Mammary epithelial cell (primary cell): ENCODE results near the gene TPBG.

Experiments
- EZH2 ChIP-seq: IDR thresholded peaks from 2 replicates; pipeline ENCODE4 v1.6.1; 2012; ENCODE audit warnings: low read length, inconsistent platforms, borderline replicate concordance
- TF ChIP-seq, protein P1 (sequence below), 2 donors: IDR thresholded peaks in 1 of 2; conservative IDR thresholded peaks in 1 of 2; 2 replicates each; pipeline ENCODE4 v1.5.1; 2011 to 2012; ENCODE audit warnings: inconsistent platforms in 2 of 2, low read length in 2 of 2, mild to moderate bottlenecking in 2 of 2, control low read depth in 1 of 2, low read depth in 1 of 2; ENCODE audit not compliant: insufficient read depth in 1 of 2; ENCODE audit errors: extremely low read depth in 1 of 2

GRCh38 chr6:82360552-82360951, 3.1 kb upstream of the TPBG start:
- TF ChIP-seq, protein P1, sequence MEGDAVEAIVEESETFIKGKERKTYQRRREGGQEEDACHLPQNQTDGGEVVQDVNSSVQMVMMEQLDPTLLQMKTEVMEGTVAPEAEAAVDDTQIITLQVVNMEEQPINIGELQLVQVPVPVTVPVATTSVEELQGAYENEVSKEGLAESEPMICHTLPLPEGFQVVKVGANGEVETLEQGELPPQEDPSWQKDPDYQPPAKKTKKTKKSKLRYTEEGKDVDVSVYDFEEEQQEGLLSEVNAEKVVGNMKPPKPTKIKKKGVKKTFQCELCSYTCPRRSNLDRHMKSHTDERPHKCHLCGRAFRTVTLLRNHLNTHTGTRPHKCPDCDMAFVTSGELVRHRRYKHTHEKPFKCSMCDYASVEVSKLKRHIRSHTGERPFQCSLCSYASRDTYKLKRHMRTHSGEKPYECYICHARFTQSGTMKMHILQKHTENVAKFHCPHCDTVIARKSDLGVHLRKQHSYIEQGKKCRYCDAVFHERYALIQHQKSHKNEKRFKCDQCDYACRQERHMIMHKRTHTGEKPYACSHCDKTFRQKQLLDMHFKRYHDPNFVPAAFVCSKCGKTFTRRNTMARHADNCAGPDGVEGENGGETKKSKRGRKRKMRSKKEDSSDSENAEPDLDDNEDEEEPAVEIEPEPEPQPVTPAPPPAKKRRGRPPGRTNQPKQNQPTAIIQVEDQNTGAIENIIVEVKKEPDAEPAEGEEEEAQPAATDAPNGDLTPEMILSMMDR (conservative IDR thresholded peaks at IDR 0.05 in 1 of 2, IDR thresholded peaks at IDR 0.05 in 1 of 2; ENCODE audit: extremely low read depth in 1 of 2, insufficient read depth in 1 of 2, low read depth in 1 of 2, low read length in 2 of 2) = no peak
- no peak for TF ChIP-seq EZH2
